HK-2 (cell line): ENCODE results near the gene PABPN1.

ENCODE experiments used
- DNase-seq: peaks from one replicate; pipeline ENCODE4 v3.0.0-alpha.2; 2018; ENCODE audit not compliant: unreplicated experiment

The PABPN1 gene

GRCh38 chr14:23358042-23358441 lies 36.8 kb downstream of the PABPN1 start:
- DNase-seq: no peak

GRCh38 chr14:23358553-23359166 lies 37.4 kb downstream of the PABPN1 start:
- no peak for DNase-seq

- no peak for DNase-seq
These were observed 37.9 kb downstream of the PABPN1 start for GRCh38 chr14:23359167-23359626.

GRCh38 chr14:23359722-23360447 lies 38.6 kb downstream of the PABPN1 start:
- no peak for DNase-seq

- DNase-seq: no peak
These were observed 39.2 kb downstream of the PABPN1 start for GRCh38 chr14:23360496-23360895.

GRCh38 chr14:23361320-23361719 lies 40.1 kb downstream of the PABPN1 start:
- no peak for DNase-seq

- DNase-seq: no peak
These were observed 40.5 kb downstream of the PABPN1 start for GRCh38 chr14:23361763-23362162.

GRCh38 chr14:23362200-23362599 lies 40.9 kb downstream of the PABPN1 start:
- DNase-seq: no peak

GRCh38 chr14:23364164-23365035 lies 43.1 kb downstream of the PABPN1 start:
- DNase-seq: no peak

- no peak for DNase-seq
These were observed 43.9 kb downstream of the PABPN1 start, which contains the start of gene EFS for GRCh38 chr14:23365036-23365731. EFS (minus strand) TSS chr14:23365172; CDS start chr14:23365025, 147 bp downstream.

- DNase-seq: no peak
These were observed 44.6 kb downstream of the PABPN1 start for GRCh38 chr14:23365732-23366425.

GRCh38 chr14:23366426-23366921 lies 45.2 kb downstream of the PABPN1 start:
- DNase-seq: no peak

GRCh38 chr14:23370221-23370620 lies 49.0 kb downstream of the PABPN1 start:
- no peak for DNase-seq

GRCh38 chr14:23371865-23372264 lies 50.6 kb downstream of the PABPN1 start:
- DNase-seq: no peak

GRCh38 chr14:23372509-23372908 lies 51.3 kb downstream of the PABPN1 start, which contains the start of gene IL25:
IL25 (plus strand) TSS chr14:23372809.
- DNase-seq: no peak

- DNase-seq: no peak
These were observed 51.8 kb downstream of the PABPN1 start for GRCh38 chr14:23373041-23373440.
